GM23338 (cell line): ENCODE results near the gene PTCHD1. TPM values are rescaled to one million over a fixed set of nuclear protein-coding genes. Genes with fewer than 3 reads are reported as not detected.

ENCODE experiments used
- ATAC-seq: fragments of 200-7000 bp; cut with Tn5 transposase; 3 replicates; pipeline ENCODE4 v1.9.1; 2020
- DNase-seq: peaks from one replicate; pipeline ENCODE4 v3.0.0-alpha.2; 2015; ENCODE audit warnings: low spot score
- H2AFZ ChIP-seq: fragments of 200-600 bp; sonication (generic); 2 replicates; pipeline ENCODE4 v1.8.0; 2016; ENCODE audit warnings: antibody characterized with exemption, mild to moderate bottlenecking, moderate library complexity
- H3F3A ChIP-seq: fragments of 200-600 bp; sonication (generic); replicated peaks from 2 replicates; pipeline ENCODE4 v1.8.0; 2017; ENCODE audit warnings: antibody characterized with exemption, mixed run types, low read depth
- H3K27ac ChIP-seq: fragments of 200-600 bp; sonication (generic); 2 replicates; pipeline ENCODE4 v1.6.1; 2016; ENCODE audit warnings: low read depth
- H3K27me3 ChIP-seq: fragments of 200-600 bp; sonication (generic); 2 replicates; pipeline ENCODE4 v1.8.0; 2016; ENCODE audit warnings: mild to moderate bottlenecking, mixed run types, moderate library complexity; ENCODE audit not compliant: insufficient read depth
- H3K36me3 ChIP-seq: fragments of 200-600 bp; sonication (generic); 2 replicates; pipeline ENCODE4 v1.8.0; 2016; ENCODE audit warnings: mild to moderate bottlenecking; ENCODE audit not compliant: insufficient read depth
- H3K4me1 ChIP-seq: fragments of 200-600 bp; sonication (generic); 2 replicates; pipeline ENCODE4 v1.8.0; 2016; ENCODE audit warnings: mild to moderate bottlenecking, moderate library complexity; ENCODE audit not compliant: insufficient read depth
- H3K4me2 ChIP-seq: fragments of 200-600 bp; sonication (generic); 2 replicates; pipeline ENCODE4 v1.7.1; 2017; ENCODE audit warnings: mixed run types
- H3K4me3 ChIP-seq: fragments of 200-600 bp; sonication (generic); 2 replicates; pipeline ENCODE4 v1.6.1; 2016; ENCODE audit warnings: mixed run types
- H3K79me2 ChIP-seq: fragments of 200-600 bp; sonication (generic); replicated peaks from 2 replicates; pipeline ENCODE4 v1.8.0; 2017; ENCODE audit warnings: mild to moderate bottlenecking; ENCODE audit not compliant: insufficient read depth
- H3K9me2 ChIP-seq: fragments of 200-600 bp; sonication (generic); 2 replicates; pipeline ENCODE4 v1.8.0; 2017; ENCODE audit not compliant: insufficient read depth
- H4K20me1 ChIP-seq: fragments of 200-600 bp; sonication (generic); replicated peaks from 2 replicates; pipeline ENCODE4 v1.8.0; 2017; ENCODE audit warnings: mild to moderate bottlenecking; ENCODE audit not compliant: insufficient read depth
- H3K27ac Mint-ChIP-seq: 2 replicates; pipeline ENCODE4 v1.8.0; 2020; ENCODE audit warnings: inconsistent platforms, mild to moderate bottlenecking, moderate library complexity, mixed read lengths
- H3K27me3 Mint-ChIP-seq: 3 replicates; pipeline ENCODE4 v1.8.0; 2022; ENCODE audit warnings: low read depth, mild to moderate bottlenecking, moderate library complexity, mixed read lengths, inconsistent platforms; ENCODE audit not compliant: insufficient read depth, poor library complexity
- H3K36me3 Mint-ChIP-seq: 3 replicates; pipeline ENCODE4 v1.8.0; 2021; ENCODE audit warnings: low read depth, mild to moderate bottlenecking, inconsistent platforms, moderate library complexity, mixed read lengths
- H3K4me1 Mint-ChIP-seq: 3 replicates; pipeline ENCODE4 v1.8.0; 2020; ENCODE audit warnings: mild to moderate bottlenecking, inconsistent platforms, mixed read lengths
- H3K4me3 Mint-ChIP-seq: 3 replicates; pipeline ENCODE4 v1.8.0; 2021; ENCODE audit warnings: moderate library complexity, mild to moderate bottlenecking, inconsistent platforms, mixed read lengths
- H3K9me3 Mint-ChIP-seq: 3 replicates; pipeline ENCODE4 v1.8.0; 2020; ENCODE audit warnings: moderate library complexity, mild to moderate bottlenecking, inconsistent platforms, mixed read lengths
- NANOG ChIP-seq: IDR thresholded peaks from 2 replicates; pipeline ENCODE4 v1.6.1; 2016; ENCODE audit warnings: antibody characterized with exemption, borderline replicate concordance
- ZNF462 ChIP-seq: fragments of 250-450 bp; sonication (Bioruptor Pico); IDR thresholded peaks from 2 replicates; pipeline ENCODE4 v1.5.0; 2020; ENCODE audit warnings: mild to moderate bottlenecking, moderate library complexity
- polyA plus RNA-seq: library from polyadenylated mRNA; unstranded; fragments of >200 nt; fragmentation: Nextera tagmentation; extraction: Ambion mirVana; gene quantifications from 2 replicates; pipeline ENCODE4 v1.2.1, GENCODE V29; 2016
- total RNA-seq: library from RNA; depleted of rRNA; stranded (reverse); fragments of >200 nt; shearing (Covaris generic); gene quantifications from 2 replicates; pipeline ENCODE4 v1.2.3, GENCODE V29; 2014

PTCHD1 gene
- total and polyA plus RNA-seq, 2 experiments from 2014 or later = 1.5 to 1.9 TPM

GRCh38 chrX:23376581-23376980 lies 41.9 kb downstream of the PTCHD1 start:
- no peak overlapping the region for H3K4me3 Mint-ChIP-seq

GRCh38 chrX:23380581-23380980 lies 45.9 kb downstream of the PTCHD1 start:
- H3K27me3 Mint-ChIP-seq = no peaks in the 10 kb centered on the region
- no peak overlapping the region; the same call in 1 of the 2 replicates for H3K4me2 ChIP-seq
- no peak overlapping the region for H3K4me3 ChIP-seq
- no peaks in the 10 kb centered on the region for H3K27me3 ChIP-seq
- no peaks in the 10 kb centered on the region for H3F3A ChIP-seq
- peaks cover 8% of the 10 kb centered on the region for H3K4me1 ChIP-seq
- H3K9me3 Mint-ChIP-seq = no peaks in the 10 kb centered on the region
- peak overlapping the region; percentile 91 for H3K27ac ChIP-seq
- no peak overlapping the region for H3K4me3 Mint-ChIP-seq
- no peaks in the 10 kb centered on the region for H3K36me3 ChIP-seq
- no peaks in the 10 kb centered on the region for H4K20me1 ChIP-seq
- no peak overlapping the region for H3K27ac Mint-ChIP-seq
- peak; percentile 69 for DNase-seq
- H2AFZ ChIP-seq = no peak overlapping the region
- H3K36me3 Mint-ChIP-seq = 0 out of 3 replicates have a peak, but pooled peaks cover 4% of the 10 kb centered on the region
- TF ChIP-seq NANOG = no peak
- 0 out of 2 replicates have a peak, but pooled peaks have one; percentile 33 for TF ChIP-seq ZNF462
- peak; percentile 95 for ATAC-seq
- no peaks in the 10 kb centered on the region for H3K9me2 ChIP-seq
- H3K79me2 ChIP-seq = no peaks in the 10 kb centered on the region
- H3K4me1 Mint-ChIP-seq = peaks cover 21% of the 10 kb centered on the region

More at GRCh38 chrX:23376581-23376980, 41.9 kb downstream of the PTCHD1 start:
- no peaks in the 10 kb centered on the region for H3K27me3 ChIP-seq
- H3K4me2 ChIP-seq = no peak overlapping the region
- H3K9me2 ChIP-seq = no peaks in the 10 kb centered on the region
- no peaks in the 10 kb centered on the region for H3K79me2 ChIP-seq
- no peak for TF ChIP-seq NANOG
- Mint-ChIP-seq H3K9me3 (no peaks in the 10 kb centered on the region), H3K27ac (no peak overlapping the region), H3K36me3 (0 out of 3 replicates have a peak, but pooled peaks cover 4% of the 10 kb centered on the region), H3K27me3 (no peaks in the 10 kb centered on the region), H3K4me1 (peaks cover 24% of the 10 kb centered on the region)
- no peak overlapping the region for H3K4me3 ChIP-seq
- H3F3A ChIP-seq = no peaks in the 10 kb centered on the region
- H3K27ac ChIP-seq = no peak overlapping the region
- H3K36me3 ChIP-seq = no peaks in the 10 kb centered on the region
- DNase-seq (no peak), ATAC-seq (no peak)
- H4K20me1 ChIP-seq = no peaks in the 10 kb centered on the region
- peaks cover 5% of the 10 kb centered on the region for H3K4me1 ChIP-seq
- H2AFZ ChIP-seq = no peak overlapping the region
